Measurements from ENCODE around the gene NCKAP1.
"Not testable (repeated sequence)": the region's sequence is repeated elsewhere in the genome, so short reads cannot be mapped to it uniquely, and the experiment has no call there.

The NCKAP1 gene

DNA sequence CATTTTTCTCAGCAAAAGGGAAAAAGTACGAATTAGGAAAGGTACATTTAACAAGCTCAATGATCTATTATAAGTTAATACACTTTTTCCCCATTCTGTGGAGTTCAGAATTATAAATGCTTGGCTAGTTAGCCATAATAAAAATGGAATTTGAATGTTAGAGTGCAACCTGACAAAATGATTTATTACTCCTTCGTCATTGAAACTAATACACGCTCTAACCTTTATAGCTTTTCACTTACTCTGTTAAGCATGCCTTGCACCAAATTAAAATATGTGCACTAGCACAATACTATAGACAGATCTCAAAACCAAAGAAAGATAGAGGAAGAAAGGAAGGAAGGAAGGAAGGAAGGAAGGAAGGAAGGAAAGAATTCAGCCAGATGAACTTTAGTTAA, 125.7 kb downstream of the NCKAP1 start:
- DNase-seq (ENCODE audit: low read depth), result no peak

DNA sequence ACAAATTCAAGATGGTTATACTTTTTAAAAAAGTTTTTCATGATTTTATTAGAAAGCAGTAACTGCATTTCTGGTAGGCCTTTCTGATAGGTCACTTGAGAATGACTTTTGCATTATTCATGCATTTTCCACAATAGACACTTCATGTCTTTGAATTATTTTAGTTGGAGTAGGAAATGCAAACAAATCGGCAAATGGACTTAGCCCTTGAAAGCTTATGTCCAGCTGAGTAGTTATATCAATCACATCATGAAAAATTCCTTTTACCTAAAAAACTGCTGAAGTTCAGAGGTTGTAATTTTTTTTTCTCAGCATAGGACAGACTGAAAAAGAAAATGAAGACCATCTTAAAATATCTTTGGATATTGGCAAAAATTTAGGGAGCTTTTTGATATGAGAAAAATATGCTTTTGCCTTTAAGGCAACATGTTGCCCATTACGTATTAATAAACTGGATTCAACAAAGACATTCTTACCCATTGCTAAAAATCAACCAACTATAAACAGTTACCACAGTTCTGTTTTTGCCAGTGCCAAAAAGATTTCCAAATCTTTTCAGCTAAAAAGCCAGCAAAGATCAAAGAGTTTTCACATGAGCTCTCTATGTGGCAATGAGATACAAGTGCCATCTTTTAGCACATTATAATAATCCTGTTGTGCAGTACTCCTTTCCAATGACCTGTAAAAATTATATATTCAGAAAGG, 126.3 kb downstream of the NCKAP1 start:
- DNase-seq (ENCODE audit: low read depth), result no peak

DNA sequence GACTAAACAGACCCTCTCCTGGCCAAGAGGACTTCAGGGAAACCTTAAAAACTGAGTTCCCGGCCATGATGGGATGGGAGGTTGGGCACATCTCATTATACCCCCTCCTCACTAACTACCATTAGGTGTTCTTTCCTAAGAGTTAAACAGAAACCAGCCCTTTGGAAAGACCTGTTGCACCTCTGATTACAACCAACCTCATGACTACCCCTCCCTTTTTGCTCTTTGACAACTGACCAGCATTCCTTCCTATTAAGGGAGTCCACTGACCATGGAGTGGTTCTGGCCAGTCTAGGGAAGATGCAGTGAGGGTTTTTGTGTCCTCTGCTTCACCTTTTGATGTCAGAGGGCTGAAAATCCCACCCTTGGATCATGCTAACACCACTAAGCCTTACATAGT, 127.3 kb downstream of the NCKAP1 start:
- no peak for DNase-seq (ENCODE audit: low read depth)

DNA sequence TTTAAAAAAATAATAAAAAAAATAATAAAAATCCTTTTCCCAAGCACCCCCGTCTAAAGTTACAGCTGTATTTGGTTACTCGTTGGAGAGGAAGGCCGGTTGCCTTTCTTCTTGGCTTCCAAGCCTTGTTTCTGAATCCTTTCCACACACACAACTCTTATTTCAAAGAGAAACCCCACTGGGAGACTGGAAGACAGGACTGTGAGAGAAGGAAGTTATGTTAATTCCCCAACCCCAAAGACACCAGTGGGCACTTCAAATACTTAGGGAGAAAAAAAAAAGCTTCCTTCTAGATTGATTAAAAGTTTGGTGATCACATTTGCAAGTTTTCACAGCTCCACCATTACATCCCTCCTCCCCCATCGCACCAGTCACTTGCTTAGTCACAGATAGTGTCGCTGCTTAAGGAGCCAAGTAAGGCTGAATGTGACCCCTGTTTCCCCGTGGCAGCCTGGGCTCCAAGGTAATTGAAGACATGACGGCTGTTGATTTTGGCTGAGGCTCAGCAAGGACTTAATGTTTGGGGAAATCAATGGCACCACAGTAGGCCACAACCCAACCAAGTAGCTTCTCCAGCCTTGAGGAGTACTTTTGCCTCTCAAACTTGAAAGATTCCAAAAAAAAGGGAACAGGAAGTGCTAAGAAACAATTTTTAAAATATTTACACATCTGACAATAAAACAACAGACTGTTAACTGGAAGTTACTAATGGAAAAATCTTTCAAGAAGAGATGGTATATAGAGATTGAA, 131.0 kb downstream of the NCKAP1 start:
- DNase-seq (ENCODE audit: low read depth), result no peak

DNA sequence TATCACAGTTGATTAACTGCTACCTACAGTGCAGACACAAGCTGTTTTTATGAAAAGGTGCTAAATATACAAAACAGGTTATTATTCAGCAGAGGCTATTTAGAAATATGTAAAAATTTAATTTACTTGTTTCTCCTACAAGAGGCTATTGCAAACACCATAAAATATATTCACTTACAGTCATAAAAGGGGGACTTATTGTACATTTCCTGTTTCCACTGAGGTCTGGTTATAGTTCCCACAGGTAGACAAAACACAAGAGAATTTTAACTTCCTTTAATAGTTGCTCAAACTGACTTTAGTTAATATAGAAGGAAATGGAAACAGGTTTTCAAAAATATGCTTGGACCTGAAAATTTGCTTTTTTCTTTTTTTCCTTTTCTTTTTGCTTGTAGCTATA, 131.8 kb downstream of the NCKAP1 start:
- DNase-seq (ENCODE audit: low read depth), result no peak

DNA sequence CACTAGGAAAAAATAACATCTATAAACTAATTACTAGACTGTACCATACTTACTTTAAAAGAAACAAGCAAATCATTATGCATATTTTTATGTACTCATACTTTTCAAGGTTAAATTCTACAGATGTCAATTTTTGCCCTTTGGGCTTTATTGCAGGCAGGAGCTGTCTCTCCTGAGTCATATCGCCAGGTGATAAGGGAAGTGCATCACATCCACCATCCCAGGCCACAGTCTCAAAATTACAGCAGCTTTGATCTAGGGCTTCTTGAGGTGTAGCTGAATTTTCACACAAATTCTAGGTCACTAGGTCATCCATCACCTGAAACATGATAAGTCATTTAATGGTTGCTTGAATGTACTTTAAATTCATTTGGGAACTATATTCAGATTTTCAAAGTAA, 133.4 kb downstream of the NCKAP1 start:
- no peak for DNase-seq (ENCODE audit: low read depth)

DNA sequence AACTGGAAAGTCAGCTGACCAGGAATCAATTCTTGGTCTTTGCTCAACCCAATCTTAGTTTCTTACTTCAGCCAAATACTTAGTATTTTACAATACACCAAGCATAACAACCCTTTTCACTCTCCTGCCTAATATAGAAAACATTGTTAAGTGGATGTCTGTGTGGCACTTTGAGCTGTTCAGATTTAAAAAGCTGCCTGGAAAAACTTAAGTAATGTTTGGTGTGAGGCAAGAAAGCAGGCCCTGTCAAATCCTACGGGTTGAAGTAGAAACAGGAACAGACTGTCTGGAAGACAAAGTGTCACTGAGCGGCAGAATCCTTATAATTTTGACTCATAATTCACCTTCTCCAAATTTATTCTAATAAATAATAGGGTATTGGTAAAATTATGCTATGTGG, 134.7 kb downstream of the NCKAP1 start:
- DNase-seq (ENCODE audit: low read depth), result no peak

DNA sequence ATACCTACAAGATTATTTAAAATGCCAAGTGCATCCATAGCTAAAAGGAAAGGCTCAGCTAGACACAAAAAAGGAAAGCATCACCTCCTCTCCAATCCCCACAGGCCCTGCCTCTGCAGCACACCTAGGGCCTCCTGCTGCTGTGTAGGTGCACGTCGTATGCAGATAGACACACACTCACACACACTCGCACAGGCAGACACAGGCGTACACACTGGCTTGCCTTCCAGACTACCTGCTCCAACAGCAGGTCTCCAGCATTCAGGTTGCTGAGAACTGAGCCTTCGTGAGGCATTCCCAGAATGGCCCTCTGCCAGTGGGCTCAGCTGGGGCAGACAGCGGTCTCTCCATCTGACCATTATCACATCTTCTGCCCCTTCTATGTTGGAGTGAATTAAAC, 136.5 kb downstream of the NCKAP1 start:
- DNase-seq (ENCODE audit: low read depth), result no peak

DNA sequence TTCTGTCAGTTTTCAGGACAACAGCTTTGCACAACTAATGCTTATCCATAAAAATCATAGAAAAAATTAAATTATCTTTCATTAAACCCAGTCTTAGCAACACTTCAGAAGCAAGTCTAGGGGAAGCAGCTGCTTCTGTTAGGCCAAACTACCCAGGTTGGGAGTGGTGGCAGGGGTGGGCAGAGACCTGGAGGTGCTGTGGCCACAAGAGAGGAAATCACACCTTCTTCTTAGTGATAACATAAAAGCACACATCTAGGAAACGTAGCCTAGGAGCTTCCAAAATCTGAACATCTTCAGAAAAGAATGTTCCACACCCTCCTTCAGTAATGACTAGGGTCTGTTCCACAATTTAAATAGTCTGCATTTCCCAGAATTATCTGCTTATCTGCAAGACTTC, 139.5 kb downstream of the NCKAP1 start:
- no peak for DNase-seq (ENCODE audit: low read depth)

DNA sequence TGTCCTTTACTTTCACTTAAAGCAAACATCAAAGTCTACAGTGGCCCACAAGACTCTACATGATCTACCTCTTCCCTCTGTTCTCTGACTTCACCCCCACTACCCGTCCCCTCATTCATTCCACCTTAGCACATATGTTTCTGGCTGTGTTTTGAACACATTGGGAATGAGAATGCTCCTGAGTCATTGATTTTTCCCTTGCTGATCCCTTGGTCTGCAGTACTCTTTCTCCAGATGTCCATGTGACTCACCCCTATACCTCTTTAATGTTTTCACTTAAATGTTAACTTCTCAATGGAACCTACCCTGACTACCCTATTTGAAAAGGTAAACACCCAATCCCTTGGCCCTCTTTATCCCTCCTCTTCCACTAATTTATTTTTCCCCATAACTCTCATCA, 141.1 kb downstream of the NCKAP1 start:
- no peak for DNase-seq (ENCODE audit: low read depth)

DNA sequence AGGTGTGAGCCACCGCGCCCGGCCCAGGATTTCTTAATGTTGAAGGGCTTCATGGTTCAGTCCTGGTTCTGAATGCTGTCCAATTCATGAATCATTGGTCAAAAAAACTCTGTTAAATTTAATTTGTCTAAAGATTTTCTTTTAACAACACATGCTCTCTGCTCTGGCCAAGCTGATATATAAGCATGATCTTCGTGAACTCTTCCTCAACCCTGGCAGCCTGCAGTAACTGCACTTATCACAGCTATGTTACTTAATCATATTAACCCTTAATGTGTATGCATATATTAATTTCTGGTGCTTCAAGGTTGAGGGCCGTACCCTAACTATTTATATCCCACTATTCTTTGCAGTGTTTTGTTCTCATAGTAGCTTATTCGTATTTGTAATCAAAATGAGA, 142.5 kb downstream of the NCKAP1 start:
- no peak for DNase-seq (ENCODE audit: low read depth)

DNA sequence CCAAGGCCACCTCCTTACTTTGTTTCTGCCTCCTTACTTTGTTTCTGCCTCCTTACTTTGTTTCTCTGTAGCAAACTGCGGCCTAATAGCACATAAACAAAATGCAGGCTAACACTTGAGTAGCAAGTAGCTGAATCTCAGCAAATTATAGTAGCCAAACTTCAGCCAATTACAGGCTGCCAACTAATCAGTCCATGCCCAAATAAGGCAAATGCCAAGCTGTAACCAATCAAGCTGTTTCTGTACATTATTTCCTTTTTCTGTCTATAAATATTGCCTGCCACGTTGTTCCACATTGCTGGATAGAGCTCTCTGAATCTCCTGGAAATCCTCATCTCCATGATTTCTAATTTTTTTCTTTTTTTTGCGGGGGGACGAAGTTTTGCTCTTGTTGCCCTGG, 143.1 kb downstream of the NCKAP1 start:
- no peak for DNase-seq (ENCODE audit: low read depth)

DNA sequence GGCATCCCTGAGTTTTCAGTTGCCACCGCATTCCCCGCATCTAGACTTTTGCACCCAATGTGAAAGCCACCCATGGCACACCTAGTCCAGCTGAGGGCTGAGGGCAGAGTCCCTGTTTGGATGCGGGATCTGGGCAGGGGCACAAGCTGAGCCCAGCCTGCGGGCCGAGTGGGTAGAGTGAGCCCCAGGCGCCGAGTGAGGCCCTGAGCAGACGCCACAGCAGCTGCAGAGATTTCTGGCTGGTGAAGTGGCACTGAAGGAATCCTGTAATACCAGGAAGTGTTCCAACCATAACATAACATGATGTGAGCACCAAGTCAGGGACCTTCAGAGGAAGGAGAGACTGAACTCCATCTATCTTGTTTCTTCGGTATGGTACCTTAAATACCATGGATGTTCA, 144.1 kb downstream of the NCKAP1 start:
- DNase-seq (ENCODE audit: low read depth), result no peak

DNA sequence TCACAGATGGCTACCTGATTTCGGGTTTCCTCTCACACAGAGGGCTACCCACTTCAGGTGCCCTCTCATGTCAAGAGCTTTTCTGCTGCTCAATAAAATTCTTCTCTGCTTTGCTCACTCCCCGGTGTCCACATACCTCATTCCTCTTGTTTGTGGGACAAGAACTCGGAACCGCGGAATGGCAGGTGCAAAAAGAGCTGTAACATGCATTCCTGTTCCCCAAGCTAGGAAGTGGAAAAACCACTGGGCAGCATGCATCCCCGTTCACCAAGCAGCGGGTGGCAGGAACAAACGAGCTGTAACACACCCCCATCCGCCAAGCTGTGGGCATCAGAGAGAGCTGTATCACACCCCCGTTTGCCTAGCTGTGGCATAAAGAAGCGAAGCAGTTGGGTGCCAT, 144.6 kb downstream of the NCKAP1 start:
- no peak for DNase-seq (ENCODE audit: low read depth)

DNA sequence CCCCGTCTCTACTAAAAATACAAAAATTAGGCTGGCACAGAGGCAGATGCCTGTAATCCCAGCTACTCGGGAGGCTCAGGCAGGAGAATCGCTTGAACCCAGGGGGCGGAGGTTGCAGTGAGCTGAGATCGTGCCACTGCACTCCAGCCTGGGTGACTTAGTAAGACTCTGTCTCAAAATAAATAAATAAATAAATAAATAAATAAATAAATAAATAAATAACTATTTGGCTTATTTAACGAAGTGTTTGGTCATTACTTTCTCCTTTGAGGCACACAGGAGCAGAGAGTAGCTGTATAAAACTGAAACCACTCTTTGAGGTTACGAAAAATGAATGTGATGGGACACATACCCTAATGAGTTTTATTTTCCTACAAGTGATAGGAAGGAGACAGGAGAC, 145.2 kb downstream of the NCKAP1 start:
- DNase-seq (ENCODE audit: low read depth), result not testable (repeated sequence)

DNA sequence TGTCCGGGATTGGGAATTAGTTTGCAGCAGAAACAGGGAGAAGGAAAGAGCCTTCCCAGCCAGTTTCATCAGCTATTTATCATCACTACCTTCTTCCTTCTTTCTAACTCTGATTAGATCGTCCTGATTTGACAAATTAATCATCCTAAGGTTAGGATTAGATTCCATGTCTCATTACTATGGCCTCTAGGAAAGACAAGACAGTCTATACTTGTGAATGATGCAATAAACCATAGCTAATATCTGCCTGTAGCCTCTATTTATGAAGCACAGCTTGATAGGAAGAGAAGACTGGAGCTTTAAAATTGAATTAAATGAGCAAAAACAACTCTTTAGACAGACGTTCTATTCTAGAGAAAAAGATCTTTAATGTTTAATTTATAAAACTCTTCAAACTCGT, 146.6 kb downstream of the NCKAP1 start:
- DNase-seq (ENCODE audit: low read depth), result no peak

DNA sequence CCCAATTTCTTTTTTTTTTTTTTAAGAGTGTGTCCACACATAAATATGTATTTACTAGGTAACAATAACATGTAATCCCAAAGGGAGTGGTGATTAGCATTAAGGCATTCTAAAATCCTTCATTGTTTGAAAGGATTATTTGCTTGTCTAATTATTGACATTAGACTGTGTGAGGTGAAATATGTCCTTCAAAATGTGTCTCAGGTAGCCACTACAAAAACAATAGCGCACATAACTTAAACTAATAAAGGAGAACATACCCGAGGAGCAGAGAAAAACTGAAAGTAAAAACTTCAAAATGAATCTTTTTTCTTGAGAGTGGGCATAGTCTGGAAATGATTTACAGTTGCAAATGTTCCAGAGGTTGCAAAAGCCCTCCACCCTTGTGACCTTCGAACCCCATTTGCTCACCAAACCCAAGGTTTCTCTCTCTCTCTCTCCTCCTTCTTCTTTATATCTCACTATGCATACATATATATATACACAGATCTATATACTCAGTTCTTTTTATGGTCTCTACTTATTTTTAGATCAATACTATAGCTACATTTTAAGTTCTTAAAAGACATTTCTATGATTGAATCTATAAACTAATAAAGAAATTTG, 147.4 kb downstream of the NCKAP1 start:
- DNase-seq (ENCODE audit: low read depth), result no peak

DNA sequence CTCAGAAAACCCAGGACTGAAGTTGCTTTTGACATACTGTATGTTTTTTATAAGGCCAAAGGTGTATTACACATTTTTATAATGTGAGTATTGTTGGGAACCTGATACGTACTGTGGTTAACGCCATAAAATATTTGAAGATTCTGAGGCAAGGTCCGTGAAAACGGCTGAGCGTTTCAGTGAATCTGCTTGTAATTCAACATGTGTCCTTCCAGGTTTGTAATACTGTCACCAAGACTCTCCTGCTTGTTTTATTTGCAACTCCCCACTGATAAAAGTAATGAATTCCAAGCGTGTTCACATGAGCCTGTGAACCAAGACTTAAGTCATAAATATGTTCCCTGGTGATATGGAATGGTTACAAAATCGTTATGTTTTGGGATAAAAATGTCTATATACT, 148.0 kb downstream of the NCKAP1 start:
- DNase-seq (ENCODE audit: low read depth), result no peak

DNA sequence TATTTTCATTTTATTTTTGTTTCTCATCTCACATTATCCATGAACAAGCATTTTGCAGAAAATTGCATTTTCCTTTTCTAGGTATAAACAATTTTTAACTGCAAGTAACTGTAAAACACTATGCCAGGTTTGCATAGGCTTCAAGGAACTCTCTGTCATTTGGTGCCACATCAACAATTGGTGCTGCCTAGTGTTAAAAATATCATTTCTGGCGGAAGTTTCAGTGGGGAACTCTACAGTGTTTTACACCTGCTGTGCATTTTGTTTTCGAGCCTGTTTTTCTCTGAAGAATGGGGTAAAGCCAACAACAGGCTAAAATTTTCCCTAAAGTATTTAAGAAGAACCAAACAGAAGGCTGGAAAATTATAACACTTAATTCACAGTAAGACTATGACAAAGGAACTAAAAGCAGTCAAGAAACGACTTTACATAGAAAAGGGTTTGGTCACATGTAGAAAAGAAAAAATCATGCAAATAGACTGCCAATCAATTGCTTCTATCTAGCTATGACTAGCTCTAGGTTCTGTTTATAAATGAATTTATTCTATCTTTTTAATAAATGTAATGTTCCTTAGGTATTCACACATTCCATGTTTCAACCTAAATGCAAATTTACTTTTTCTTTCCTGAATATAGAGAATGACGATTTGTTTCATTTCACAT, 150.4 kb downstream of the NCKAP1 start:
- no peak for DNase-seq (ENCODE audit: low read depth)

DNA sequence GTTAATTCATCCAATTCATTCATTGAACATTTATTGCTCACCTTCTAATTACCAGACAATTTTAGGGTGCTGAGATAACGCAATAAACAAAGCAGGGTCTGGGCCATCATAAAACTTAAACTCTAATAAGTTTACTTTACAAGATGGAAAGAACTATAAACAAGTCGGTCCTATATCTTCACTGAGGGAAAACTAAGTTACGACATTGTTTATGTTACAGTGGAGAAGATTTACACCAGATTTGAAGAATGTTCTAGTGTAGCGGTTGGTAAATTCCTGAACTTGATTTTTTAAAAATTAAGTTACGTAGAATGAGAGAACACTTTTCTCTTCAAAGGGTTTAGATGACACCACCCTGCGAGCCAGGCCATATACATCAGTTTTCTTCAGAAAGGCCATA, 151.2 kb downstream of the NCKAP1 start:
- no peak for DNase-seq (ENCODE audit: low read depth)

DNA sequence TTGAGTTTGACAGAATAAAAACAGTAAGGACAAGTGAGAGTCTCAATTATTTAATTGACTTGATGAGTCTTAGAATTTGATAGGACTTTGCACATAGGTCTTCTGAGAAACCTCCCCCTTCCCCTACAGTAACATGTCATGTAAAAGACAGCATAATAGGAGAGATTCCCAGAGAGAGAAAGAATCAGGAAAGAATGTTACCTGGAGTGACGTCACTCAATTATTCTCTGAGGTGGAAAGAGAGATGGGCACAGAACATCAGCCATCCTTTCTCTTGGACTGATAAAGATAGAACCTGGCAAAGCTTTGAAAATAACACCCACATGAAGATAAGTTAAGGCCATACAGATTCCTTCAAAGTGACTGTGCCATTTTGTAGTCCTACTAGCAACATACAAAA, 152.5 kb downstream of the NCKAP1 start:
- DNase-seq (ENCODE audit: low read depth), result no peak

DNA sequence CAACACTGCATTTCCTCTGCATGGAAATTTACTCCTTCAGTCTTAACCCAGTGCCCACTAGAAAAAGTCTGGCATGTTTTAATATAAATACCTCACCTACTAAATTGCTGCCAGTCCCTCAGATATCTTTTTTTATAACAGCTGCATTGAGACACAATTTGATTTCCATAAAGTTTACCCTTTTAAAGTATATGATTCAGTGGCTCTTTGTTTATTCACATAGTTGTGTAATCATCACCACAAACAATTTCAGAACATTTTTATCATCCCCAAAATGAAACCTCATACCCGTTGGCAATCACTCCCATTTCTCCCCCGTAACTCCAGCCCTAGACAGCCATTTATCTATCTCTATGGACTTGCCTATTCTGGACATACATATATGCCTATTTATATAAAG, 154.8 kb downstream of the NCKAP1 start:
- DNase-seq (ENCODE audit: low read depth), result no peak

DNA sequence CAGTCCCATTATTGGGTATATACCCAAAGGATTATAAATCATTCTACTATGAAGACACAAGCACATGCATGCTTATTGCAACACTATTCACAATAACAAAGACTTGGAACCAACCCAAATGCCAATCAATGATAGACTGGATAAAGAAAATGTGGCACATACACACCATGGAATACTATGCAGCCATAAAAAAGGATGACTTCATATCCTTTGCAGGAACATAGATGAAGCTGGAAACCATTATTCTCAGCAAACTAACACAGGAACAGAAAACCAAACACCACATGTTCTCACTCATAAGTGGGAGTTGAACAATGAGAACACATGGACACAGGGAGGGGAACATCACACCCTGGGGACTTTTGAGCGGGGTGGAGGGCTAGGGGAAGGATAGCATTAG, 158.2 kb downstream of the NCKAP1 start:
- DNase-seq (ENCODE audit: low read depth), result not testable (repeated sequence)

Data from T-helper 22 cell (primary cell).